IMR-90 (cell line): ENCODE data around the gene CA11. TPM values are rescaled to one million over a fixed set of nuclear protein-coding genes. Genes with fewer than 3 reads are reported as not detected.

Experiments used
- ATAC-seq: fragments of 200-7000 bp; cut with Tn5 transposase; 2 replicates; pipeline ENCODE4 v1.9.1; 2020; ENCODE audit warnings: low read depth, mild to moderate bottlenecking, moderate library complexity
- Bru-seq: library from RNA; stranded (reverse); fragments of 400-500 nt; gene quantifications from one replicate; lab custom pipeline; 2021; lab: Mats Ljungman, UMichigan
- BruChase-seq, 2 experiments: library from RNA; stranded (reverse); fragments of 400-500 nt; gene quantifications; one replicate each; lab custom pipeline; 2021; lab: Mats Ljungman, UMichigan
- BruUV-seq: library from RNA; stranded (reverse); fragments of 400-500 nt; replicated peaks from 2 replicates; lab custom pipeline; 2021; lab: Mats Ljungman, UMichigan
- CTCF ChIA-PET: fragments of 300-600 bp; formaldehyde crosslinking; extraction: SDS; loops from one replicate; lab custom pipeline; 2021; ENCODE audit warnings: antibody characterized with exemption; lab: Yijun Ruan, JAX
- POLR2A ChIA-PET: fragments of 300-600 bp; sonication (Branson Sonifier 250); formaldehyde crosslinking; loops from one replicate; lab custom pipeline; 2022; ENCODE audit warnings: antibody characterized with exemption; ENCODE audit not compliant: unreplicated experiment; lab: Charles Lee
- DNase-seq: peaks from one replicate; pipeline ENCODE4 v3.0.0; 2013
- H2AFZ ChIP-seq: replicated peaks from 2 replicates; pipeline ENCODE3; 2013; ENCODE audit warnings: low read length, mild to moderate bottlenecking; ENCODE audit not compliant: poor library complexity
- H2AK5ac ChIP-seq: 2 replicates; pipeline ENCODE4 v1.6.1; 2013; ENCODE audit warnings: low read depth, low read length, inconsistent platforms
- H2AK9ac ChIP-seq: replicated peaks from 2 replicates; pipeline ENCODE3; 2013; ENCODE audit warnings: mild to moderate bottlenecking, low read depth, low read length, moderate library complexity; ENCODE audit not compliant: poor library complexity
- H2BK120ac ChIP-seq: 2 replicates; pipeline ENCODE4 v1.6.1; 2013; ENCODE audit warnings: low read depth, low read length, inconsistent platforms
- H2BK15ac ChIP-seq: 3 replicates; pipeline ENCODE4 v1.6.1; 2013; ENCODE audit warnings: low read depth, low read length, inconsistent platforms
- H2BK20ac ChIP-seq: 2 replicates; pipeline ENCODE4 v1.6.1; 2013; ENCODE audit warnings: low read depth, mild to moderate bottlenecking, inconsistent platforms, low read length, moderate library complexity
- H2BK5ac ChIP-seq: 2 replicates; pipeline ENCODE4 v1.6.1; 2013; ENCODE audit warnings: mild to moderate bottlenecking, low read depth, low read length, inconsistent platforms; ENCODE audit not compliant: poor library complexity, severe bottlenecking
- H3K14ac ChIP-seq: replicated peaks from 2 replicates; pipeline ENCODE4 v1.6.1; 2013; ENCODE audit warnings: low read depth, low read length, inconsistent platforms
- H3K18ac ChIP-seq: 2 replicates; pipeline ENCODE4 v1.6.1; 2013; ENCODE audit warnings: low read depth, low read length, control low read depth
- H3K23ac ChIP-seq: 2 replicates; pipeline ENCODE4 v1.6.1; 2013; ENCODE audit warnings: low read depth, low read length, inconsistent platforms
- H3K27ac ChIP-seq: 2 replicates; pipeline ENCODE4 v1.5.1; 2013; ENCODE audit warnings: mild to moderate bottlenecking, control low read depth, low read length; ENCODE audit not compliant: insufficient read depth
- H3K27me3 ChIP-seq: 2 replicates; pipeline ENCODE4 v1.6.1; 2013; ENCODE audit warnings: low read length; ENCODE audit not compliant: control insufficient read depth, insufficient read depth
- H3K36me3 ChIP-seq: 2 replicates; pipeline ENCODE4 v1.6.1; 2013; ENCODE audit warnings: low read length, mixed read lengths; ENCODE audit not compliant: control insufficient read depth, insufficient read depth
- H3K4ac ChIP-seq: 2 replicates; pipeline ENCODE4 v1.6.1; 2013; ENCODE audit warnings: low read depth, low read length, inconsistent platforms
- H3K4me1 ChIP-seq: 2 replicates; pipeline ENCODE4 v1.6.1; 2013; ENCODE audit warnings: low read length, mixed read lengths; ENCODE audit not compliant: control insufficient read depth, insufficient read depth
- H3K4me2 ChIP-seq: 2 replicates; pipeline ENCODE4 v1.6.1; 2013; ENCODE audit warnings: low read depth, mild to moderate bottlenecking, control low read depth, low read length, moderate library complexity
- H3K4me3 ChIP-seq: 2 replicates; pipeline ENCODE4 v1.5.1; 2013; ENCODE audit warnings: low read depth, mild to moderate bottlenecking, control low read depth, low read length, moderate library complexity; ENCODE audit not compliant: insufficient read depth
- H3K56ac ChIP-seq: 2 replicates; pipeline ENCODE4 v1.6.1; 2013; ENCODE audit warnings: low read length, inconsistent platforms; ENCODE audit not compliant: insufficient read depth; ENCODE audit errors: extremely low read depth
- H3K79me1 ChIP-seq, 2 experiments: 2 replicates each; pipeline ENCODE4 v1.6.1; 2013; ENCODE audit warnings: low read length in 2 of 2, inconsistent platforms in 1 of 2, low read depth in 1 of 2
- H3K9ac ChIP-seq: 2 replicates; pipeline ENCODE4 v1.6.1; 2013; ENCODE audit warnings: low read depth, low read length, control low read depth
- H3K9me1 ChIP-seq: 2 replicates; pipeline ENCODE4 v1.6.1; 2013; ENCODE audit warnings: low read length, inconsistent platforms; ENCODE audit not compliant: insufficient read depth
- H3K9me3 ChIP-seq: 2 replicates; pipeline ENCODE4 v1.6.1; 2013; ENCODE audit warnings: low read length; ENCODE audit not compliant: control insufficient read depth, insufficient read depth
- H4K20me1 ChIP-seq: 2 replicates; pipeline ENCODE4 v1.6.1; 2013; ENCODE audit warnings: low read length, inconsistent platforms; ENCODE audit not compliant: insufficient read depth
- H4K5ac ChIP-seq: 2 replicates; pipeline ENCODE4 v1.6.1; 2013; ENCODE audit warnings: mild to moderate bottlenecking, low read depth, low read length, control low read depth
- H4K8ac ChIP-seq, 2 experiments: 2 replicates each; pipeline ENCODE4 v1.6.1; 2013; ENCODE audit warnings: low read depth in 2 of 2, low read length in 2 of 2, control low read depth in 1 of 2, inconsistent platforms in 1 of 2
- H4K91ac ChIP-seq: 2 replicates; pipeline ENCODE4 v1.6.1; 2013; ENCODE audit warnings: low read depth, low read length, inconsistent platforms; ENCODE audit not compliant: insufficient read depth
- FOS ChIP-seq: fragments of 150-350 bp; IDR thresholded peaks from 2 replicates; pipeline ENCODE4 v1.6.1; 2016; ENCODE audit warnings: low read depth, low read length
- MAZ ChIP-seq: IDR thresholded peaks from 2 replicates; pipeline ENCODE4 v1.6.1; 2012; ENCODE audit warnings: low read depth, mild to moderate bottlenecking, low read length, improper control_type of control experiment, moderate library complexity, borderline replicate concordance
- POLR2A ChIP-seq: IDR thresholded peaks from 2 replicates; pipeline ENCODE4 v1.6.1; 2012; ENCODE audit warnings: mild to moderate bottlenecking, low read depth, low read length
- RAD21 ChIP-seq: IDR thresholded peaks from 2 replicates; pipeline ENCODE4 v1.6.1; 2012; ENCODE audit warnings: low read length, improper control_type of control experiment
- SMC3 ChIP-seq: fragments of 150-350 bp; IDR thresholded peaks from 2 replicates; pipeline ENCODE4 v1.6.1; 2016; ENCODE audit warnings: low read depth, mild to moderate bottlenecking, antibody characterized with exemption, low read length, moderate library complexity
- WGBS, 2 experiments: methylation state at CpG; one replicate each; pipeline versions ENCODE4 v1.1.5 to v1.1.7; 2013; ENCODE audit warnings: missing lambda C conversion rate in 2 of 2; ENCODE audit not compliant: insufficient read length in 1 of 2; ENCODE audit errors: extremely low coverage in 2 of 2; 5-methylcytosine and 5-hydroxymethylcytosine counted together
- dilution Hi-C: fragments of 300-500 bp; cut with HindIII; formaldehyde crosslinking; loops from one replicate; pipeline ENCODE4 v1.14.3; 2018; ENCODE audit warnings: low sequenced_read_pairs; ENCODE audit not compliant: unreplicated experiment
- in situ Hi-C: fragments of 300-500 bp; cut with MboI; formaldehyde crosslinking; loops from 3 replicates; pipeline ENCODE4 v1.14.3; 2019; ENCODE audit warnings: low sequenced_read_pairs, inconsistent platforms, mixed read lengths
- intact Hi-C: fragments of 100-400 bp; cut with micrococcal nuclease; formaldehyde crosslinking; loops from 2 replicates; pipeline ENCODE4 v1.10.0; 2022
- long read RNA-seq: library from polyadenylated mRNA; unstranded; transcript quantifications from one replicate; pipeline ENCODE4 v2.0.0, GENCODE V29; 2021; ENCODE audit not compliant: unreplicated experiment
- polyA plus RNA-seq, 3 experiments: library from polyadenylated mRNA; depleted of rRNA; stranded (reverse); fragments of >200 nt; gene quantifications; 2 replicates each; pipeline ENCODE4 v1.2.3, GENCODE V29; 2012; ENCODE audit warnings: low replicate concordance in 1 of 3
- total RNA-seq: library from RNA; depleted of rRNA; stranded (reverse); fragments of >200 nt; gene quantifications from 2 replicates; pipeline ENCODE4 v1.2.3, GENCODE V29; 2012; rRNA removed
- TF ChIP-seq, protein P1 (sequence below): conservative IDR thresholded peaks from 2 replicates; pipeline ENCODE4 v1.5.1; 2012; ENCODE audit warnings: mild to moderate bottlenecking, low read depth, low read length, improper control_type of control experiment

The CA11 gene
- total RNA-seq (1.3 and 1.7 TPM in 2 replicates), polyA plus RNA-seq (2012; rRNA removed) (2.7 and 2.9 TPM in 2 replicates), Bru-seq, nascent RNA (percentile 32 among the genes with signal in this experiment), BruChase-seq, experiment 1, labeled RNA remaining after a 6-hour chase (percentile 36 among the genes with signal in this experiment), BruChase-seq, experiment 2, labeled RNA remaining after a 2-hour chase (percentile 34 among the genes with signal in this experiment)
- polyA plus RNA-seq (2012; cell fraction: cytosol; rRNA removed) = 2.7 and 4.7 TPM in 2 replicates
- polyA plus RNA-seq (2012; cell fraction: nucleus; rRNA removed; ENCODE audit: low replicate concordance) = 2.7 and 3.3 TPM in 2 replicates
- long read RNA-seq, partial matches to known transcripts = 0 of 3 reads
- long read RNA-seq, other reads (novel, unspliced or antisense) = 1 of 3 reads

DNA sequence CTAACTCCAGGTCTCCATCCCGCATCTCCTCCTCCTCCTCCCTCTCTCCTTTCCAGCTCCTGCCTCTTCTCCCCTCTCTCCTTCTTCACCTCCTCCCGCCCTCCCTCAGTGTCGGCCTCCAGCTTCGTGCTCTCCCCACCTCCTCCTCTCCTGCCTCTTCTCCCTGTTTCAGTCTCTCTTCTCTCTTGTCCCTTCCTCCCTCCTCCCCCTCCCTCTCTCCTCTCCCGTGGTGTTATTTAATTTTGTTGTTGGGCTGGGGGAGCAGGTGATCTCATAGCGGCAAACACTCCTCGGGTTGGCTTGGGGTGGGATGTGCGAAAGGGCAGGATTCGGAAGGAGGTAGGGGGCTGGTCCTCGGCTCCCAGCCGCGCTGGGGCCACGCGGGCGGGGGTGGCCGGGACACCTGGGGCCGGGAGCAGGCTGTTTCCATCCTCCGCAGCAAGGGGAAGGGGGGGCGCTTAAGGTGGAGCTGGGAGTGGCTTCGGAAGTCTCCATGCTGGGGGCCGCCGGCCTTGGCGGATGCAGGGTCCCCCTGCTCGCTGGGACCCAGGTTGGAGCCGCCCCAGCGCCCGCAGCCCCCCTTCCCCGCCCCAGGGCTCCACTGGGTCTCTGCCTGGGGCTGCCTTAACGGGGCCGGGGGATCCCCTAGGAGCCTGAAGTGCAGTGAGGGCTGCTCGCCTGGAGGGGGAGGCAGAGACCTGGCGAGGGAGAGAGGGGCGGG is at the start of gene CA11:
Gene CA11 (minus strand): TSS at position 187 of the 721 bp plus-strand sequence. CDS start 555 bp downstream, outside the sequence.
- WGBS, 2 experiments = 0% methylated on average over 7 of the region's 33 CpGs; no CpG with 5 or more reads in 1 of the 2 experiments
- no peaks in the 10 kb centered on the region; the same call in 1 of the 2 replicates for H3K9me1 ChIP-seq
- intact Hi-C loops (loop anchor here (2.0 to 10.0 kb wide), 3 partner anchors 139 to 319 kb away; partner anchors contain the start of gene FTL), in situ Hi-C loops (loop anchor here (10.0 kb wide), 2 partner anchors 189 to 319 kb away; partner anchors contain the start of genes FTL and HSD17B14), dilution Hi-C loops (no loop called here)
- peaks cover 5% of the 10 kb centered on the region for H3K4me1 ChIP-seq
- peaks cover 2% of the 10 kb centered on the region; the same call in 1 of the 2 replicates for H3K9me3 ChIP-seq
- CTCF ChIA-PET = interaction anchor here (0.5 to 1.4 kb wide), 3 partner anchors 137 to 680 kb away, joined by 3 to 6 read pairs (median 4); no protein-coding TSS in a partner anchor
- ATAC-seq (peak; percentile 96), DNase-seq (peak; percentile 72)
- no peaks in the 10 kb centered on the region for H3K27me3 ChIP-seq
- peak within 1 kb of the TSS; percentile 91 for H2AFZ ChIP-seq
- peak within 1 kb of the TSS; percentile 89 for H2AK9ac ChIP-seq
- POLR2A ChIA-PET = interaction anchor here (0.7 kb wide), 1 partner anchor 197 kb away, joined by 3 read pairs; no protein-coding TSS in a partner anchor
- no TSS peak for BruUV-seq
- H2BK15ac ChIP-seq = 0 out of 3 replicates have a peak within 1 kb of the TSS, but pooled peaks have one; percentile 40
- H2BK5ac ChIP-seq = no peak within 1 kb of the TSS
- H4K8ac ChIP-seq = peak within 1 kb of the TSS; percentile 76 to 93
- H2BK120ac ChIP-seq = peak within 1 kb of the TSS; percentile 52; the same call in 1 of the 2 replicates
- peak within 1 kb of the TSS; percentile 58 for H2AK5ac ChIP-seq
- H3K4me3 ChIP-seq = peak within 1 kb of the TSS; percentile 44
- peak within 1 kb of the TSS; percentile 21; the same call in 1 of the 2 replicates for H3K27ac ChIP-seq
- peak within 1 kb of the TSS; percentile 84 for H3K4me2 ChIP-seq
- TF ChIP-seq POLR2A (peak; percentile 29; the same call in 1 of the 2 replicates), FOS (no peak), SMC3 (peak; percentile 53), MAZ (peak; percentile 99), RAD21 (peak; percentile 87)
- TF ChIP-seq, protein P1, sequence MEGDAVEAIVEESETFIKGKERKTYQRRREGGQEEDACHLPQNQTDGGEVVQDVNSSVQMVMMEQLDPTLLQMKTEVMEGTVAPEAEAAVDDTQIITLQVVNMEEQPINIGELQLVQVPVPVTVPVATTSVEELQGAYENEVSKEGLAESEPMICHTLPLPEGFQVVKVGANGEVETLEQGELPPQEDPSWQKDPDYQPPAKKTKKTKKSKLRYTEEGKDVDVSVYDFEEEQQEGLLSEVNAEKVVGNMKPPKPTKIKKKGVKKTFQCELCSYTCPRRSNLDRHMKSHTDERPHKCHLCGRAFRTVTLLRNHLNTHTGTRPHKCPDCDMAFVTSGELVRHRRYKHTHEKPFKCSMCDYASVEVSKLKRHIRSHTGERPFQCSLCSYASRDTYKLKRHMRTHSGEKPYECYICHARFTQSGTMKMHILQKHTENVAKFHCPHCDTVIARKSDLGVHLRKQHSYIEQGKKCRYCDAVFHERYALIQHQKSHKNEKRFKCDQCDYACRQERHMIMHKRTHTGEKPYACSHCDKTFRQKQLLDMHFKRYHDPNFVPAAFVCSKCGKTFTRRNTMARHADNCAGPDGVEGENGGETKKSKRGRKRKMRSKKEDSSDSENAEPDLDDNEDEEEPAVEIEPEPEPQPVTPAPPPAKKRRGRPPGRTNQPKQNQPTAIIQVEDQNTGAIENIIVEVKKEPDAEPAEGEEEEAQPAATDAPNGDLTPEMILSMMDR = peak; percentile 87
- H2BK20ac ChIP-seq = 0 out of 2 replicates have a peak within 1 kb of the TSS, but pooled peaks have one; percentile 14
- no peaks in the 10 kb centered on the region for H4K20me1 ChIP-seq
- H3K14ac ChIP-seq = peak within 1 kb of the TSS; percentile 52
- H4K5ac ChIP-seq = peak within 1 kb of the TSS; percentile 3
- no peaks in the 10 kb centered on the region for H3K79me1 ChIP-seq
- H4K91ac ChIP-seq = peak within 1 kb of the TSS; percentile 23
- peak within 1 kb of the TSS; percentile 17 for H3K23ac ChIP-seq
- H3K36me3 ChIP-seq = no peaks in the 10 kb centered on the region
- peak within 1 kb of the TSS; percentile 13 for H3K9ac ChIP-seq
- H3K18ac ChIP-seq = peak within 1 kb of the TSS; percentile 10; the same call in 1 of the 2 replicates
- peak within 1 kb of the TSS; percentile 41 for H3K4ac ChIP-seq
- no peak within 1 kb of the TSS for H3K56ac ChIP-seq
